ENCODE data around the gene GNG8.

GNG8 gene

GRCh38 chr19:46598372-46598917 lies 37.6 kb downstream of the GNG8 start:
- TF ChIP-seq, protein P1, sequence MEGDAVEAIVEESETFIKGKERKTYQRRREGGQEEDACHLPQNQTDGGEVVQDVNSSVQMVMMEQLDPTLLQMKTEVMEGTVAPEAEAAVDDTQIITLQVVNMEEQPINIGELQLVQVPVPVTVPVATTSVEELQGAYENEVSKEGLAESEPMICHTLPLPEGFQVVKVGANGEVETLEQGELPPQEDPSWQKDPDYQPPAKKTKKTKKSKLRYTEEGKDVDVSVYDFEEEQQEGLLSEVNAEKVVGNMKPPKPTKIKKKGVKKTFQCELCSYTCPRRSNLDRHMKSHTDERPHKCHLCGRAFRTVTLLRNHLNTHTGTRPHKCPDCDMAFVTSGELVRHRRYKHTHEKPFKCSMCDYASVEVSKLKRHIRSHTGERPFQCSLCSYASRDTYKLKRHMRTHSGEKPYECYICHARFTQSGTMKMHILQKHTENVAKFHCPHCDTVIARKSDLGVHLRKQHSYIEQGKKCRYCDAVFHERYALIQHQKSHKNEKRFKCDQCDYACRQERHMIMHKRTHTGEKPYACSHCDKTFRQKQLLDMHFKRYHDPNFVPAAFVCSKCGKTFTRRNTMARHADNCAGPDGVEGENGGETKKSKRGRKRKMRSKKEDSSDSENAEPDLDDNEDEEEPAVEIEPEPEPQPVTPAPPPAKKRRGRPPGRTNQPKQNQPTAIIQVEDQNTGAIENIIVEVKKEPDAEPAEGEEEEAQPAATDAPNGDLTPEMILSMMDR (IDR thresholded peaks at IDR 0.05; ENCODE audit: low read length, missing control alignments): no peak

DNA sequence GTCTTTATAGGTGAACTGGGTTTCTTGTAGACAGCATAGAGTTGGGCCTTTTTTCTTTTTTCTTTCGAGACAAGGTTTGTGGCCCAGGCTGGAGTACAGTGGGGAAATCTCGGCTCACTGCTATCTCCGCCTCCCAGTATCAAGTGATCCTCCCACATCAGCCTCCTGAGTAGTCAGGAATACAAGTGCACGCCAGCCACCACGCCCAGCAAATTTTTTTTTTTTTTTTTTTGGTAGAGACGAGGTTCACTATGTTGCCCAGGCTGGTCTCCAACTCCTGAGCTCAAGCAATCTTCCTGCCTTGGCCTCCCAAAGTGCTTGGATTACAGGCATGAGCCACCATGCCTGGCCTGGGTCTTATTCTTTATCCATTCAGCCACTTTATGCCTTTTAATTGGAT lies 40.0 kb downstream of the GNG8 start:
- TF ChIP-seq, protein P1 (IDR thresholded peaks at IDR 0.05; ENCODE audit: low read length, missing control alignments): no peak
- no peak overlapping the region for H3K4me3 ChIP-seq (replicated peaks; ENCODE audit: low read depth, low read length)
- no peak for DNase-seq (ENCODE audit: low read depth)

More at GRCh38 chr19:46598372-46598917, 37.6 kb downstream of the GNG8 start:
- no peak for DNase-seq (ENCODE audit: low read depth)
- H3K4me3 ChIP-seq (replicated peaks; ENCODE audit: low read depth, low read length): no peak overlapping the region

DNA sequence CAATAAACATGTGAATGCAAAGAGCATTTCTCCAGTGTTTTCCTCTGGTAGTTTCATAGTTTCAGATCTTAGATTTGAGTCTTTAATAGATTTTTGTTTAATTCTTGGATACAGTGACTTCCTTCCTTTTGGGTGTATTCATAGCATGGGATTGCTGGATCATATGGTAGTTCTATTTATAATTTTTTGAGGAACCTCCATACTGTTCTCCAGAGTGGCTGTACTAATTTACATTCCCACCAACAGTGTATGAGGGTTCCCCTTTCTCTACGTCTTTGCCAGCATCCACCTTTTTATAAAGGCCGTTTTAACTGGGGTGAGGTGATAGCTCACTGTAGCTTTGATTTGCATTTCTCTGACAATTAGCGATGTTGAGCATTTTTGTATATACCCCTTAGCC lies 44.1 kb downstream of the GNG8 start:
- TF ChIP-seq, protein P1 (IDR thresholded peaks at IDR 0.05; ENCODE audit: low read length, missing control alignments): no peak
- no peak overlapping the region for H3K4me3 ChIP-seq (replicated peaks; ENCODE audit: low read depth, low read length)
- no peak for DNase-seq (ENCODE audit: low read depth)

GRCh38 chr19:46591254-46591653 lies 44.7 kb downstream of the GNG8 start:
- no peak for DNase-seq (ENCODE audit: low read depth)
- TF ChIP-seq, protein P1 (IDR thresholded peaks at IDR 0.05; ENCODE audit: low read length, missing control alignments): no peak

GRCh38 chr19:46587861-46588260 lies 48.1 kb downstream of the GNG8 start:
- no peak for DNase-seq (ENCODE audit: low read depth)
- TF ChIP-seq, protein P1 (IDR thresholded peaks at IDR 0.05; ENCODE audit: low read length, missing control alignments): no peak
- no peak overlapping the region for H3K4me3 ChIP-seq (replicated peaks; ENCODE audit: low read depth, low read length)

More at GRCh38 chr19:46591254-46591653, 44.7 kb downstream of the GNG8 start:
- H3K4me3 ChIP-seq (replicated peaks; ENCODE audit: low read depth, low read length): no peak overlapping the region

DNA sequence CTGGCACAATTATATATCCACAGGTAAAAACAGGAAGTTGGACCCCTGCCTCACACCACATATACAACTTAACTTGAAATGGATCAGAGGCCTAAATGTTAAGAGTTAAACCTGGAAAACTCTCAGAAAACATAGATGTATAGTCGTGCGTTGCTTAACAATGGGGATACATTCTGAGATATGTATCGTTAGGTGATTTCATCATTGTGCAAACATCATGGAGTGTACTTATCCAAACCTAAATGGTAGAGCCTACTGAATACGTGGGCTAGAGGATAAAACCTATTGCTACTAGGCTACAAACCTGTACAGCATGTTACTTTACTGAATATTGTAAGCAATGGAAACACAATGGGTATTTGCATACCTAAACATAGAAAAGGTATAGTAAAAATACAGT lies 49.7 kb downstream of the GNG8 start:
- TF ChIP-seq, protein P1 (IDR thresholded peaks at IDR 0.05; ENCODE audit: low read length, missing control alignments): no peak
- no peak for DNase-seq (ENCODE audit: low read depth)
- no peak overlapping the region for H3K4me3 ChIP-seq (replicated peaks; ENCODE audit: low read depth, low read length)

GRCh38 chr19:46585539-46585938 lies 50.5 kb downstream of the GNG8 start:
- H3K4me3 ChIP-seq (replicated peaks; ENCODE audit: low read depth, low read length): no peak overlapping the region
- DNase-seq (ENCODE audit: low read depth): no peak
- TF ChIP-seq, protein P1 (IDR thresholded peaks at IDR 0.05; ENCODE audit: low read length, missing control alignments): no peak

Data from fibroblast of pulmonary artery (primary cell).